Pulmonary artery endothelial cell (primary cell): ENCODE data around the gene CLIP1. TPM values are rescaled to one million over a fixed set of nuclear protein-coding genes. Genes with fewer than 3 reads are reported as not detected.
"Not testable (repeated sequence)": the region's sequence is repeated elsewhere in the genome, so short reads cannot be mapped to it uniquely, and the experiment has no call there.

Experiments used
- DNase-seq: peaks from one replicate; pipeline ENCODE4 v3.0.0-alpha.2; 2011; ENCODE audit warnings: low read depth, low spot score
- total RNA-seq: library from RNA; depleted of rRNA; stranded (reverse); fragments of >200 nt; gene quantifications from 2 replicates; pipeline ENCODE4 v1.2.3, GENCODE V29; 2014

Gene CLIP1
- total RNA-seq, 1 donor from 2014 or later: 47.4 TPM

GRCh38 chr12:122356991-122357390 lies 65.5 kb downstream of the CLIP1 start:
- not testable (repeated sequence) for DNase-seq

GRCh38 chr12:122356192-122356635 lies 66.3 kb downstream of the CLIP1 start:
- DNase-seq: no peak

GRCh38 chr12:122355706-122356105 lies 66.8 kb downstream of the CLIP1 start:
- DNase-seq: no peak

- no peak for DNase-seq
These were observed 67.4 kb downstream of the CLIP1 start for GRCh38 chr12:122354958-122355641.

GRCh38 chr12:122352394-122352793 lies 70.1 kb downstream of the CLIP1 start:
- no peak for DNase-seq

GRCh38 chr12:122350141-122350848 lies 72.2 kb downstream of the CLIP1 start:
- DNase-seq: no peak

GRCh38 chr12:122349078-122349477 lies 73.4 kb downstream of the CLIP1 start:
- DNase-seq: no peak

GRCh38 chr12:122348505-122348904 lies 74.0 kb downstream of the CLIP1 start:
- DNase-seq: no peak

GRCh38 chr12:122346054-122346453 lies 76.4 kb downstream of the CLIP1 start:
- DNase-seq: no peak

- DNase-seq: no peak
These were observed 77.4 kb downstream of the CLIP1 start for GRCh38 chr12:122345042-122345441.

GRCh38 chr12:122336015-122336946 lies 86.2 kb downstream of the CLIP1 start:
- DNase-seq: no peak

- no peak for DNase-seq
These were observed 89.1 kb downstream of the CLIP1 start for GRCh38 chr12:122333142-122334087.

GRCh38 chr12:122327494-122328385 lies 94.7 kb downstream of the CLIP1 start:
- DNase-seq: no peak

GRCh38 chr12:122327014-122327413 lies 95.5 kb downstream of the CLIP1 start:
- no peak for DNase-seq

- no peak for DNase-seq
These were observed 95.9 kb downstream of the CLIP1 start for GRCh38 chr12:122326586-122326985.

- no peak for DNase-seq
These were observed 99.0 kb downstream of the CLIP1 start for GRCh38 chr12:122323311-122324019.

- no peak for DNase-seq
These were observed 100.0 kb downstream of the CLIP1 start for GRCh38 chr12:122322501-122322900.

GRCh38 chr12:122318607-122319605 lies 103.6 kb downstream of the CLIP1 start:
- DNase-seq: peak; percentile 58
